ENCODE results near the gene CACNG4.
A peak's percentile ranks its signal among the peaks of the same experiment; 100 is the strongest.

Gene CACNG4

GRCh38 chr17:67068999-67069398 is 104.5 kb downstream of the CACNG4 start:
- no peaks in the 10 kb centered on the region for H3K9me3 Mint-ChIP-seq
- H3K36me3 Mint-ChIP-seq (ENCODE audit: low read depth) = peaks cover 28% of the 10 kb centered on the region
- H3K27ac Mint-ChIP-seq = no peak overlapping the region
- no peak for DNase-seq
- no peaks in the 10 kb centered on the region for H3K4me1 Mint-ChIP-seq (ENCODE audit: low read depth)
- no peaks in the 10 kb centered on the region for H3K27me3 Mint-ChIP-seq
- H3K4me3 Mint-ChIP-seq = no peak overlapping the region

GRCh38 chr17:67069603-67070136 is 105.2 kb downstream of the CACNG4 start:
- Mint-ChIP-seq H3K27me3 (no peaks in the 10 kb centered on the region), H3K9me3 (no peaks in the 10 kb centered on the region), H3K27ac (no peak overlapping the region), H3K36me3 (ENCODE audit: low read depth) (peaks cover 33% of the 10 kb centered on the region), H3K4me3 (no peak overlapping the region), H3K4me1 (ENCODE audit: low read depth) (no peaks in the 10 kb centered on the region)
- no peak for DNase-seq

- H3K36me3 Mint-ChIP-seq (ENCODE audit: low read depth) = peaks cover 44% of the 10 kb centered on the region
- no peaks in the 10 kb centered on the region for H3K9me3 Mint-ChIP-seq
- DNase-seq = no peak
- H3K4me3 Mint-ChIP-seq = no peak overlapping the region
- H3K27me3 Mint-ChIP-seq = no peaks in the 10 kb centered on the region
- no peak overlapping the region for H3K27ac Mint-ChIP-seq
- H3K4me1 Mint-ChIP-seq (ENCODE audit: low read depth) = no peaks in the 10 kb centered on the region
Observed at GRCh38 chr17:67071595-67071994, 107.1 kb downstream of the CACNG4 start.

- Mint-ChIP-seq H3K27me3 (no peaks in the 10 kb centered on the region), H3K27ac (no peak overlapping the region), H3K4me1 (ENCODE audit: low read depth) (no peaks in the 10 kb centered on the region), H3K9me3 (no peaks in the 10 kb centered on the region), H3K4me3 (no peak overlapping the region), H3K36me3 (ENCODE audit: low read depth) (peaks cover 52% of the 10 kb centered on the region)
- DNase-seq = no peak
Observed at GRCh38 chr17:67072885-67073284, 108.4 kb downstream of the CACNG4 start.

GRCh38 chr17:67074781-67075180 is 110.3 kb downstream of the CACNG4 start:
- H3K9me3 Mint-ChIP-seq = no peaks in the 10 kb centered on the region
- DNase-seq = no peak
- H3K4me3 Mint-ChIP-seq = no peak overlapping the region
- H3K27me3 Mint-ChIP-seq = no peaks in the 10 kb centered on the region
- peaks cover 65% of the 10 kb centered on the region for H3K36me3 Mint-ChIP-seq (ENCODE audit: low read depth)
- no peak overlapping the region for H3K27ac Mint-ChIP-seq
- no peaks in the 10 kb centered on the region for H3K4me1 Mint-ChIP-seq (ENCODE audit: low read depth)

GRCh38 chr17:67076290-67076689 is 111.8 kb downstream of the CACNG4 start:
- DNase-seq = no peak

GRCh38 chr17:67078292-67078691 is 113.8 kb downstream of the CACNG4 start:
- Mint-ChIP-seq H3K4me1 (ENCODE audit: low read depth) (peaks cover 16% of the 10 kb centered on the region), H3K36me3 (ENCODE audit: low read depth) (peaks cover 55% of the 10 kb centered on the region), H3K4me3 (no peak overlapping the region), H3K27me3 (no peaks in the 10 kb centered on the region), H3K27ac (no peak overlapping the region), H3K9me3 (no peaks in the 10 kb centered on the region)
- no peak for DNase-seq

More at GRCh38 chr17:67076290-67076689, 111.8 kb downstream of the CACNG4 start:
- no peak overlapping the region for H3K27ac Mint-ChIP-seq
- peaks cover 64% of the 10 kb centered on the region for H3K36me3 Mint-ChIP-seq (ENCODE audit: low read depth)
- no peaks in the 10 kb centered on the region for H3K27me3 Mint-ChIP-seq
- H3K4me1 Mint-ChIP-seq (ENCODE audit: low read depth) = peaks cover 6% of the 10 kb centered on the region
- H3K9me3 Mint-ChIP-seq = no peaks in the 10 kb centered on the region
- no peak overlapping the region for H3K4me3 Mint-ChIP-seq

GRCh38 chr17:67079491-67079890 is 115.0 kb downstream of the CACNG4 start:
- H3K27ac Mint-ChIP-seq = no peak overlapping the region
- peaks cover 52% of the 10 kb centered on the region for H3K36me3 Mint-ChIP-seq (ENCODE audit: low read depth)
- H3K27me3 Mint-ChIP-seq = no peaks in the 10 kb centered on the region
- no peak for DNase-seq
- H3K4me3 Mint-ChIP-seq = no peak overlapping the region
- no peaks in the 10 kb centered on the region for H3K9me3 Mint-ChIP-seq
- H3K4me1 Mint-ChIP-seq (ENCODE audit: low read depth) = peaks cover 20% of the 10 kb centered on the region

GRCh38 chr17:67080804-67081203 is 116.3 kb downstream of the CACNG4 start:
- Mint-ChIP-seq H3K36me3 (ENCODE audit: low read depth) (peaks cover 56% of the 10 kb centered on the region), H3K9me3 (no peaks in the 10 kb centered on the region), H3K4me1 (ENCODE audit: low read depth) (peaks cover 20% of the 10 kb centered on the region), H3K4me3 (no peak overlapping the region), H3K27me3 (no peaks in the 10 kb centered on the region), H3K27ac (no peak overlapping the region)
- no peak for DNase-seq

GRCh38 chr17:67082107-67082506 is 117.6 kb downstream of the CACNG4 start:
- H3K9me3 Mint-ChIP-seq = no peaks in the 10 kb centered on the region
- H3K4me3 Mint-ChIP-seq = no peak overlapping the region
- H3K4me1 Mint-ChIP-seq (ENCODE audit: low read depth) = peaks cover 20% of the 10 kb centered on the region
- DNase-seq = no peak
- peak overlapping the region; percentile 78 for H3K27ac Mint-ChIP-seq
- H3K27me3 Mint-ChIP-seq = no peaks in the 10 kb centered on the region
- peaks cover 55% of the 10 kb centered on the region for H3K36me3 Mint-ChIP-seq (ENCODE audit: low read depth)
